ENCODE measurements around the gene SCAMP2.

- TF ChIP-seq EZH2 (IDR thresholded peaks at IDR 0.05; ENCODE audit: borderline replicate concordance, insufficient read depth, low read depth, low read length, poor library complexity, severe bottlenecking): no peak
- no peak for TF ChIP-seq CTCF (IDR thresholded peaks at IDR 0.05)
These were observed 8.9 kb downstream of the SCAMP2 start for GRCh38 chr15:74864296-74864695.

Measured in B cell (primary cell).